Measurements from ENCODE around the gene ANKRD18A.
"Not testable (repeated sequence)": the region's sequence is repeated elsewhere in the genome, so short reads cannot be mapped to it uniquely, and the experiment has no call there.

DNA sequence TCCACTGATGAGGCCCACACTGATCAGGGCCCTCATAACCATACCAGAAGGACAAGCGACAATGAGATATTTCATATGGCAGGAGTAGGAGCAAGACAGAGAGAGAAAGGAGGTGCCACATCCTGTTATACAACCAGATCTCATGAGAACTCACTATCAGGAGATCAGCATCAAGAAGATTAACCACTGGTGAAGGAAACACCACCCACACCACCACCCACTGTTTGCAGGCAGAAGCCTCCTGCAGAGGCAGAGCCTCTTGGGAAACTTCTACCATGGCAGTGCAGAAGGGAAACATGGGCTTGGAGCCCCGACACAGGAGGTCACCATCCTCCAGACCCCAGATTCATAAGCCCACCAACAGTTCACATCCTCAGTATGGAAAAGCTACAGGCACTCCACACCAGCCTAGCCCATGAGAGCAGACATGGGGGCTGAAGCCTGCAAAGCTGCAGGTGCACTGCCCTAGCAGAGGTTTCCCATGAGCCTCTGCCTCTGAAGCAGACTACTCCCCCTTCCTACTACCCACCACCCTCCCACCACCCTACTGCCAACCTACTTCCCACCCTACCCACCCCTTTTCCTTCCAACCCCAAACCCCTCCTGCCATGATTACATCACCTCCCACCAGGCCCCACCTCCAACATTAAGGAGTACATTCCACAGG, 73.8 kb downstream of the ANKRD18A start:
- TF ChIP-seq, protein P1, sequence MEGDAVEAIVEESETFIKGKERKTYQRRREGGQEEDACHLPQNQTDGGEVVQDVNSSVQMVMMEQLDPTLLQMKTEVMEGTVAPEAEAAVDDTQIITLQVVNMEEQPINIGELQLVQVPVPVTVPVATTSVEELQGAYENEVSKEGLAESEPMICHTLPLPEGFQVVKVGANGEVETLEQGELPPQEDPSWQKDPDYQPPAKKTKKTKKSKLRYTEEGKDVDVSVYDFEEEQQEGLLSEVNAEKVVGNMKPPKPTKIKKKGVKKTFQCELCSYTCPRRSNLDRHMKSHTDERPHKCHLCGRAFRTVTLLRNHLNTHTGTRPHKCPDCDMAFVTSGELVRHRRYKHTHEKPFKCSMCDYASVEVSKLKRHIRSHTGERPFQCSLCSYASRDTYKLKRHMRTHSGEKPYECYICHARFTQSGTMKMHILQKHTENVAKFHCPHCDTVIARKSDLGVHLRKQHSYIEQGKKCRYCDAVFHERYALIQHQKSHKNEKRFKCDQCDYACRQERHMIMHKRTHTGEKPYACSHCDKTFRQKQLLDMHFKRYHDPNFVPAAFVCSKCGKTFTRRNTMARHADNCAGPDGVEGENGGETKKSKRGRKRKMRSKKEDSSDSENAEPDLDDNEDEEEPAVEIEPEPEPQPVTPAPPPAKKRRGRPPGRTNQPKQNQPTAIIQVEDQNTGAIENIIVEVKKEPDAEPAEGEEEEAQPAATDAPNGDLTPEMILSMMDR (tag by site-specific recombination; IDR thresholded peaks at IDR 0.05) = not testable (repeated sequence)
- not testable (repeated sequence) for TF ChIP-seq ZNF324, ZNF24 (tag by site-specific recombination; IDR thresholded peaks at IDR 0.05)
- TF ChIP-seq, protein P2, sequence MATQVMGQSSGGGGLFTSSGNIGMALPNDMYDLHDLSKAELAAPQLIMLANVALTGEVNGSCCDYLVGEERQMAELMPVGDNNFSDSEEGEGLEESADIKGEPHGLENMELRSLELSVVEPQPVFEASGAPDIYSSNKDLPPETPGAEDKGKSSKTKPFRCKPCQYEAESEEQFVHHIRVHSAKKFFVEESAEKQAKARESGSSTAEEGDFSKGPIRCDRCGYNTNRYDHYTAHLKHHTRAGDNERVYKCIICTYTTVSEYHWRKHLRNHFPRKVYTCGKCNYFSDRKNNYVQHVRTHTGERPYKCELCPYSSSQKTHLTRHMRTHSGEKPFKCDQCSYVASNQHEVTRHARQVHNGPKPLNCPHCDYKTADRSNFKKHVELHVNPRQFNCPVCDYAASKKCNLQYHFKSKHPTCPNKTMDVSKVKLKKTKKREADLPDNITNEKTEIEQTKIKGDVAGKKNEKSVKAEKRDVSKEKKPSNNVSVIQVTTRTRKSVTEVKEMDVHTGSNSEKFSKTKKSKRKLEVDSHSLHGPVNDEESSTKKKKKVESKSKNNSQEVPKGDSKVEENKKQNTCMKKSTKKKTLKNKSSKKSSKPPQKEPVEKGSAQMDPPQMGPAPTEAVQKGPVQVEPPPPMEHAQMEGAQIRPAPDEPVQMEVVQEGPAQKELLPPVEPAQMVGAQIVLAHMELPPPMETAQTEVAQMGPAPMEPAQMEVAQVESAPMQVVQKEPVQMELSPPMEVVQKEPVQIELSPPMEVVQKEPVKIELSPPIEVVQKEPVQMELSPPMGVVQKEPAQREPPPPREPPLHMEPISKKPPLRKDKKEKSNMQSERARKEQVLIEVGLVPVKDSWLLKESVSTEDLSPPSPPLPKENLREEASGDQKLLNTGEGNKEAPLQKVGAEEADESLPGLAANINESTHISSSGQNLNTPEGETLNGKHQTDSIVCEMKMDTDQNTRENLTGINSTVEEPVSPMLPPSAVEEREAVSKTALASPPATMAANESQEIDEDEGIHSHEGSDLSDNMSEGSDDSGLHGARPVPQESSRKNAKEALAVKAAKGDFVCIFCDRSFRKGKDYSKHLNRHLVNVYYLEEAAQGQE (tag by site-specific recombination; IDR thresholded peaks at IDR 0.05) = not testable (repeated sequence)
- TF ChIP-seq, protein P3, sequence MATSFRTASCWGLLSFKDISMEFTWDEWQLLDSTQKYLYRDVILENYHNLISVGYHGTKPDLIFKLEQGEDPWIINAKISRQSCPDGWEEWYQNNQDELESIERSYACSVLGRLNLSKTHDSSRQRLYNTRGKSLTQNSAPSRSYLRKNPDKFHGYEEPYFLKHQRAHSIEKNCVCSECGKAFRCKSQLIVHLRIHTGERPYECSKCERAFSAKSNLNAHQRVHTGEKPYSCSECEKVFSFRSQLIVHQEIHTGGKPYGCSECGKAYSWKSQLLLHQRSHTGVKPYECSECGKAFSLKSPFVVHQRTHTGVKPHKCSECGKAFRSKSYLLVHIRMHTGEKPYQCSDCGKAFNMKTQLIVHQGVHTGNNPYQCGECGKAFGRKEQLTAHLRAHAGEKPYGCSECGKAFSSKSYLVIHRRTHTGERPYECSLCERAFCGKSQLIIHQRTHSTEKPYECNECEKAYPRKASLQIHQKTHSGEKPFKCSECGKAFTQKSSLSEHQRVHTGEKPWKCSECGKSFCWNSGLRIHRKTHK (tag by site-specific recombination; IDR thresholded peaks at IDR 0.05) = not testable (repeated sequence)

All from HEK293 (cell line).